Type B pancreatic cell (in vitro differentiated cells): Measurements from ENCODE around the gene MYO9A. TPM values are rescaled to one million over a fixed set of nuclear protein-coding genes. Genes with fewer than 3 reads are reported as not detected.

Experiments
- DNase-seq: peaks from one replicate; pipeline ENCODE4 v3.0.0; 2021; ENCODE audit warnings: mixed read lengths; ENCODE audit not compliant: unreplicated experiment; ENCODE audit errors: extremely low spot score
- H3K27ac Mint-ChIP-seq: 2 replicates; pipeline ENCODE4 v1.8.0; 2021; ENCODE audit warnings: mild to moderate bottlenecking, mixed read lengths
- H3K27me3 Mint-ChIP-seq: 2 replicates; pipeline ENCODE4 v1.8.0; 2021; ENCODE audit warnings: mixed read lengths
- H3K36me3 Mint-ChIP-seq: 2 replicates; pipeline ENCODE4 v1.8.0; 2021; ENCODE audit warnings: mixed read lengths
- H3K4me1 Mint-ChIP-seq: one replicate; pipeline ENCODE4 v1.8.0; 2021; ENCODE audit warnings: mixed read lengths; ENCODE audit not compliant: unreplicated experiment
- H3K4me3 Mint-ChIP-seq: 2 replicates; pipeline ENCODE4 v1.8.0; 2021; ENCODE audit warnings: mild to moderate bottlenecking, mixed read lengths
- H3K9me3 Mint-ChIP-seq: 2 replicates; pipeline ENCODE4 v1.8.0; 2021; ENCODE audit warnings: mixed read lengths
- CTCF ChIP-seq: fragments of 200-600 bp; sonication (generic); conservative IDR thresholded peaks from 2 replicates; pipeline ENCODE4 v1.5.0; 2021; ENCODE audit warnings: antibody characterized with exemption, mild to moderate bottlenecking
- total RNA-seq: library from RNA; stranded (reverse); gene quantifications from 2 replicates; pipeline ENCODE4 v1.2.1, GENCODE V29; 2021; ENCODE audit warnings: low replicate concordance

MYO9A gene
- total RNA-seq, 1 donor from 2014 or later: 43.4 TPM

GRCh38 chr15:72034859-72035650 is 82.9 kb downstream of the MYO9A start:
- no peak for TF ChIP-seq CTCF
- Mint-ChIP-seq H3K27ac (no peak overlapping the region), H3K36me3 (peaks cover 20% of the 10 kb centered on the region), H3K4me3 (no peak overlapping the region), H3K27me3 (no peaks in the 10 kb centered on the region), H3K9me3 (peaks cover 5% of the 10 kb centered on the region), H3K4me1 (no peaks in the 10 kb centered on the region)
- DNase-seq: no peak

- Mint-ChIP-seq H3K9me3 (peaks cover 5% of the 10 kb centered on the region), H3K4me1 (no peaks in the 10 kb centered on the region), H3K36me3 (peaks cover 26% of the 10 kb centered on the region), H3K27me3 (no peaks in the 10 kb centered on the region), H3K27ac (no peak overlapping the region), H3K4me3 (no peak overlapping the region)
- no peak for DNase-seq
- TF ChIP-seq CTCF: no peak
These were observed 83.6 kb downstream of the MYO9A start for GRCh38 chr15:72034351-72034750.

GRCh38 chr15:72033711-72034110 is 84.2 kb downstream of the MYO9A start:
- Mint-ChIP-seq H3K27ac (no peak overlapping the region), H3K4me1 (no peaks in the 10 kb centered on the region)

GRCh38 chr15:72033285-72033684 is 84.7 kb downstream of the MYO9A start:
- Mint-ChIP-seq H3K27ac (no peak overlapping the region), H3K36me3 (peaks cover 25% of the 10 kb centered on the region), H3K27me3 (no peaks in the 10 kb centered on the region), H3K4me3 (no peak overlapping the region), H3K9me3 (peaks cover 5% of the 10 kb centered on the region), H3K4me1 (no peaks in the 10 kb centered on the region)
- no peak for TF ChIP-seq CTCF
- no peak for DNase-seq

More at GRCh38 chr15:72033711-72034110, 84.2 kb downstream of the MYO9A start:
- Mint-ChIP-seq H3K4me3 (no peak overlapping the region), H3K9me3 (peaks cover 5% of the 10 kb centered on the region), H3K36me3 (peaks cover 28% of the 10 kb centered on the region), H3K27me3 (no peaks in the 10 kb centered on the region)
- DNase-seq: no peak
- TF ChIP-seq CTCF: no peak

- Mint-ChIP-seq H3K27me3 (no peaks in the 10 kb centered on the region), H3K9me3 (no peaks in the 10 kb centered on the region), H3K27ac (no peak overlapping the region), H3K4me3 (no peak overlapping the region), H3K4me1 (peaks cover 5% of the 10 kb centered on the region), H3K36me3 (peaks cover 23% of the 10 kb centered on the region)
- no peak for DNase-seq
- no peak for TF ChIP-seq CTCF
These were observed 96.3 kb downstream of the MYO9A start for GRCh38 chr15:72021604-72022003.
